ENCODE measurements around the gene XPR1.
A peak's percentile ranks its signal among the peaks of the same experiment; 100 is the strongest.
"Not testable (repeated sequence)": the region's sequence is repeated elsewhere in the genome, so short reads cannot be mapped to it uniquely, and the experiment has no call there.

The XPR1 gene

DNA sequence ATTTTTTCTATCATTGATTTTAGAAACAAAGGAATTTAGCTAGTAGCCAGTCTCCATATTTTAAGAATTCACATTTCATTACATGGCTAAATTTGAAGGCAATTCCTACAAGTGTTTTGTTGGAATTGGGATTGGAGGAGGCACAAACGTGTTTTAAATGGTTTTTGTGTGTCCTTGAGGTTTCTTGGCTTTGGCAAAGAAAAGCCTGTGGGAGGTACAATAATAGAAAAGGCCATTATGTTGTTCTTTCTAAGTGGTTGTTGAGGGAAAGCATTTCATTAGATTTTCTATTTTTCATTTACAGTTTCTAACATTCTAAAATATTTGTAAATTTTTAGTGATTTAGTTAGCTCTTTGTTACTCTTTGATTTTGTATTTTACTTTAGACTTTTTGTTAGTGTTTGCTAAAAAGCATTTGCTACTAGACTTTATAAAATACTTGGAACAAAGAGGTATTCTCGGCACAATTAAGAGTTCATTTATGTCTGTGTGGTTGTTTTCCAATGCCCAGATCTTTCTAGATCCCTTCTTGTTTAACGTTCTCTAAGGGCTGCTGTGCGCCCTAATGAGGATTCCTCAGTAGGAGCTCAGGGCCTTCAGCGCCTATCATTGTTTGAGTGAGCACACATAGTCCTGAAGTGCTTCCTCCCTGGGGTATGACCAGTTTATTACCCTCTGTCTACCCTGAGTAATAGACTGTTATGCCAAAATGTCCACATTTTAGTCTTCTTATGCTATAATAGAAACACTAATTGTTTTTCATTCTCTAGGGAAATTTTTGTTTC, 210.9 kb downstream of the XPR1 start:
- DNase-seq: peak in 1 of 2 experiments; percentile 15

DNA sequence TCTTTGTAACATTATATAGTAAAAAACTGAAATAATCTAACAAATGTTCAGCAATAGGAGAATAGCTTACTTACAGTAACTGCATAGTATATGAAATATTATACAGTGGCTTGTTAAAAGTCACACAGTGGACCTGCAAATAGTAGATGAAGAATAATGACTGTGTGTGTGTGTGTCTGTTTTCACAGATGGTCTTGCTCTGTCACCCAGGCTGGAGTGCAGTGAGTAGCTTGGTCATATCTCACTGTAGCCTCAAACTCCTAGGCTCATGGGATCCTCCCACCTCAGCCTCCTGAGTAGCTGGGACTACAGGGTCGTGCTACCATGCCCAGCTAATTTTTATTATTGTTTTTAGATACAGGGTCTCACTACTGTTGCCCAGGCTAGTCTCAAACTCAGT, 213.5 kb downstream of the XPR1 start:
- no peak for DNase-seq

DNA sequence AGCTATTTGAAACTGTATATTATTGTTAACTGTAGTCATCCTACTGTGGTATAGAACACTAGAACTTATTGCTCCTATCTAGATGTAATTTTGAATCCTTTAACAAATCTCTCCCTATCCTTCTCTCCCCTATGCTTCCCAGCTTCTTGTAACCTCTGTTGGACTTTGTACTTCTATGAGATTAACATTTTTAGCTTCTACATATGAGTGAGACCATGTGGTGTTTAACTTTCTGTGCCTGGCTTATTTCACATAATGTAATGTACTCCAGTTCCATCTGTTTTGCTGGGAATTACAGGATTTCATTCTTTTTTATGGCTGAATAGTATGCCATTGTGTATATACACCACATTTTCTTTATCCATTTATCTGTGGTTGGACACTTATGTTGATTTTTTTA, 216.4 kb downstream of the XPR1 start:
- DNase-seq: no peak

DNA sequence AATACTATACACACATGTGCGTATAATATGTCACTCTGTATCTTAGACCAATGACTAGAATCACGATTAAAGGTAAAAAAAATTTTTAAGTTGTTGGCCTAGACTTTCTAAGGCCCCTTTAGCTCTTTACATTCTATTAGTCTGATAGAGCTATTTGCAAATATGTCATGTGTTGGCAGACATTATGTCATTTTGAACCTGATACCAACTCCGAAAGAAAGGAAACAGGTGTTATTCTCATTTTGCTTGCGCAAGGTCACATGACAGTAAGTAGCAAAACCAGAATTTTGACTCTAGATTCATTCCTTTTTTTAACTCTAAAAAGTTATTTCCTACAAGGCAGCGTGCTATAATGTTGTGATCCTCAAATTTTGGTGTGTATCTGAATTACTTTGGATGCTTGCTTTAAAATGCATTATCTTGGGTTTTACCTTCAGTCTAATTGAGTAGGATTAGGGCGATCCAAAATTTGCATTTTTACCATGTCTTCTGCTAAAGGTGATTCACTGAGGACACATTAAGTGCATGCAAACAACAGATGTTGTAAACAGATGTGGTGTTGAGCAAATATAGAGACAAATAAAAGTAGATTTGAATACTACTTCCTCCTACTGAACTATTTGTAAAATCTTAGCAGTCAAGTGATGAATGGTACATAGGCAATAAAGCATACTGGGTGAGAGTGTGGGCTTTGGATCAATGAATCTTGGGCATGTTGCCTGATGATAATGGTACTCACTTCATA, 217.4 kb downstream of the XPR1 start:
- DNase-seq: peak; percentile 36 to 52

- no peak for DNase-seq
Observed at GRCh38 chr1:180851995-180852887, 220.4 kb downstream of the XPR1 start.

DNA sequence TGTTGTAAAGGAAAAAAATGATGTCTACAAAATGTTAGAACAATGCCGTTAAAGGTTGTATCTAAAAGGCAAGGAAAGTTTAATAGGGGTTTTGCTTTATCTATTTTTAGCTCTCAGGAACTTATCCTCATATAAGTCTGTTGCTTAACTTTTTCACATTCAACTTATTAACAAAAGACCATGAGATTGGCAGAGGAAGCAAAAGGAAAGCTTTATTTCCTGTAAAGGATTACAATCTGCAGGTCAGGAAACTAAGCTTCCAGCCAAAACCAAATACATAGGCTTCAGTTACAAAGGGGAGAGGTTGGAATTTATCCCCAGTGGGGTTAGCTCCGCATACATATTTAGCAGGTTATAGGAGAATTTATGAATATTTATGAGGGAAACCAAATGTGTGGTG, 222.2 kb downstream of the XPR1 start:
- peak in 1 of 2 experiments; percentile 68 for DNase-seq

DNA sequence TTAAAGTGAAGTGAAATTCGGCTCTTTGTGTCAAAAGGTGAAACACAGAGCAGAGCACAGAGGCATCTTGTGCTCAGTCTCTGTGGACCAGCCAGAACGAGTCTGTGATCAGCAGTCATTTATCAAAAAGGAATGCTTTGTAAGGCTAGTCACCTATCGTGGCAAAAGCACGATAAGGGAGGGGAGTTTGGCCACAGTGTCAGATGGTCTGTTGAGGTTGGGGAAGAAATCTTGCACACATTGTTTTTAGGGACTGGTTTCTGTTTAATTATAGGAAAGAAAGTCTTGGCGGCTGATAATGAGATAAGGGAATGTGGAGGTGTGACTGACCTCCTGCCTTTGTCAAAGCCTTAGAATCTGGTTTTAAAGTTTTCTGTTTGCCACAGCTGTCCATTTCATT, 222.6 kb downstream of the XPR1 start:
- DNase-seq: no peak

DNA sequence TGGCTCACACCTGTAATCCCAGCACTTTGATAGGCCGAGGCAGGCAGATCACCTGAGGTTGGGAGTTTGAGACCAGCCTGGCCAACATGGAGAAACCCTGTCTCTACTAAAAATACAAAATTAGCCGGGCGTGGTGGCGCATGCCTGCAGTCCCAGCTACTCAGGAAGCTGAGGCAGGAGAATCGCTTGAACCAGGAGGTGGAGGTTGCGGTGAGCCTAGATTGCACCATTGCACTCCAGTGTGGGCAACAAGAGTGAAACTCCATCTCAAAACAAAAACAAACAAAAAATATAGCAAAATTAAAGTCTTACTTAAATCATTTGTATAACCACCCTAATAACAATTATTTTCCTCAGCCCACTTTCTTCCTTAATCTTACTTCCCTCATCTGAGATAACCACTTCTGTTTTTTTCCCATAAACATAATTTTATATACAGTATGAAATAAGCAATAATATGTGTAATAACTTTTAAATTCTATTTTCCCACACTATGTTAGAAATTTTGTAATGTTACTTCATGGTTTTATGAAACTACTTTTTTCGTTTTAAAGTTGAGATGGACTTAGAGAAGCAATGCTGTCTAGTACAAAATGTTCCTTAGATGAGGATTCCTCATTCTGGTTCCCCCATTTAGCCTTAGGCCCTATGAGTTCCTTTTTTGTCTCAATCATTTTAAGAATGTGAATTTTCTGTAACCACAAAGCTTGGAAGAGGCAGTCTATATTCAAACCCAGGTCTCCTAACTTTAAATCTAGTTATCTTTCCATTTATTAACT, 226.3 kb downstream of the XPR1 start:
- DNase-seq: not testable (repeated sequence)

DNA sequence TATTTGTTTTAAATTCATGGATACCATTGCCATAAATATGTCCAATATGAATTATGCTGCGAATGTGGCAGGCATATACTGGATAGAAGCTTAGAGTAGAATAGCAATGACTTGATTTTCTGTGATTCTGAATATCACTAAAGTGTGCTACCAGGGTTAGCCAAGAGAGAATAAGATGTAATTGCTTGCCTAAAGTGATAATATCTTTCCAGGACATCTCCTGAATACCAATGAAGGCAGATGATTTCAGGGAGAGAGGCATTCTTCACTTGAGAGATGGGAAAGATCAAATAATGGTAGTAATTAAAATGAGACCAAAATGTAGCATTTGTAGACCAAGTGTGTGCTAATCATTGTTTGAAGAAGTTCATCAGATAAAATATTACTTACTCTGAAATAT, 227.5 kb downstream of the XPR1 start:
- no peak for DNase-seq

DNA sequence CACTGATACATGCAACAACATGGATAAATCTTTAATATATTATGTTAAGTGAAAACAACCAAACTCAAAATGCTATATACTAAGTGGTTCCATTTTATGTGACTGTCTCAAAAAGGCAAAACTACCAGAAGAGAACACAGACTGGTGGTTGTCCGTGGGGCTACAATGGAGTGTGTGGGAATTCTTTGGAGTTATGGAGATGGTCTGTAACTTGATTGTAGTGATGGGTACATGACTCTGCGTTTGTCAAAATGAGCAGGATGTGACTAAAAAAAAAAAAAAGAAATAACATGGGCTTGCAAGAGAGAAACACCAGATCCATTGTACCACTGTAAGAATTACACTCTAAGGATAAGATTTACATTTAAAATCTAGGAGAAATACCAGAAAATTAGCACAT, 228.7 kb downstream of the XPR1 start:
- DNase-seq: no peak

GRCh38 chr1:180862305-180862704, 230.5 kb downstream of the XPR1 start:
- no peak for DNase-seq

DNA sequence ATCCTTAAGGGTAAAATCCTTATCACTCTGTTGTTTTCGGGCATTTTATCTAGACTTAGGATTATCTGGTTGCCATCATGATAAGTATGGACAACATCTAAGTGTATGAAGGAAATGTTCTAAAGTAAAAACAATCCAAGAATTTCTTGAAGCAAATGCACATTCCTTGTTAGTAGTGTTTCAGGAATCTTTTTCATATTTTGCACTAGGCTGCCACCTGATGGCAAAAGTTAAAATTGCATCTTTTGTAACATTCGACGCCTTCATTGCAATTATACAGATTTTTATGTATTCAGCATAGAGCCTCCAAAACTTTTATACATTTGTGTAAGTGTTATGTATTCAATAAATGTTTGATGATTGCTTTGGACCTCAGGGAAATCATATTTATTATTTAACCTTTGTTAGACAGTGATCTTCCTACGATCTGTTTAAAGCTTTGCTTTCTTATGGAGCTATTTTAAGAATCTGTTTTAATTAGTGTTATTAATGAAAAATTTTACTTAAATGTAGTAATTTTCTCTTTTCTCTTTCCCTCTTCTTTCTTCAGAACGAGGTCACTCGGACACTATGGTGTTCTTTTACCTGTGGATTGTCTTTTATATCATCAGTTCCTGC, 231.4 kb downstream of the XPR1 start:
- DNase-seq: peak; percentile 56 to 87

GRCh38 chr1:180881806-180882509, 250.1 kb downstream of the XPR1 start:
- peak; percentile 69 to 90 for DNase-seq

GRCh38 chr1:180884588-180885300, 252.9 kb downstream of the XPR1 start:
- DNase-seq: no peak

DNA sequence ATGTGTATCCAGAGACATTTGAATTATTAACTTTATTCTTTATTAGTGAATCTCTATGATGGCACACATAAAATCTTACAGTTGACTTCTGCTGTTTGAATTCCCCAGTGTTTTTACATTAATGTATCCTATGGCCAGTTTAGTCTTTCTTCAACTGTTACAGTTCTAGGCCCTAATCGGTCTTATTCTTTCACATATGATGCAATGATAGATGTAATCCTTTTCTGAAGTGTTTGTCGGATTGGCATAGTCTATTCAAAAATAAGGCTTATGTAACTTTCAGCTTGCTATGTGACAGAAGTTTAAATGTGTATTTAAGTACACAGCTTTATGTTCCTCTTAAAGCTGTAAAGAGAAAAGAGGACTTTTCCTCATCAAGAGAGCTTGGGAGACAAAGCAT, 254.5 kb downstream of the XPR1 start:
- DNase-seq: no peak

GRCh38 chr1:180887841-180888240, 256.0 kb downstream of the XPR1 start:
- no peak for DNase-seq

GRCh38 chr1:180888870-180889269, 257.0 kb downstream of the XPR1 start:
- no peak for DNase-seq

DNA sequence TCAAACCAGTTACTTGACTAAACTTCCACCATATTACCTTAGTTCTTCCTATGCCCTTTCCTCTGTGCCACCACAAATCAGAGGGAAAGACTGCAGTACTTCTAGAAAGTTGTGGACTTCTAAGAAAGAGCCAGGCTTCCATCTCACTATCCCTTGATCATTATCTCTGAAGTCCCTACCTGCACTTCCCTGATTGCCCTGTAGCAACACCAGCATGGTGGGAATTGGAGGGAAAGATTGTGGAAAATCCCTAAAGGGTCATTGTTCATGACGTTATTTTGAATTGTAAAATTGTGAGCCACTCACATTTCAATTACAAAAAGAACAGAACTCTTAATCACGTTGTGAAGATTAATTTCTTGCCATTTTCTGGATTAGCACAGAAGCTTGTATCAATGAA, 257.5 kb downstream of the XPR1 start:
- DNase-seq: no peak

- DNase-seq: no peak
Observed at GRCh38 chr1:180892272-180892671, 260.4 kb downstream of the XPR1 start.

GRCh38 chr1:180892675-180893074, 260.9 kb downstream of the XPR1 start:
- DNase-seq: no peak

DNA sequence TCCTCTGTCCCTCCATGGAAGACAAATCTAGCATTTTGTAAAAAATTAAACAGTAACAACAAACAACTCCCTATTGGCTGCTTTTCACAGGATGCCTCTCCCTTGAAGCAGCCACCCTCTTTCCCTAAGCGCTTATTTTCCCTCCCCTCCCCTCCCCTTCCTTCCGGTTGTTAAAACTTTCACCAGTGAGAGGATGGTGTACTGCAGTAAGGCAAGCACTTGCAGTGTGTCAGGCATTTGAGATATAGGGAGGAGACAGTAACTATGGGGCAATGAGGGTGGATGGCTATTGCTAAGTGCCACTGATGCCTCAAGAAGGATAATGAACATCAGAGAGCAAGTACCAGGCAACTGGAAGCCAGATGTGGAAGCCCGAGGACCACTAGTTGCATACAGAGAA, 261.8 kb downstream of the XPR1 start:
- no peak for DNase-seq
